Gastroesophageal sphincter (tissue), 4 donors: ENCODE results near the gene CERK. TPM values are rescaled to one million over a fixed set of nuclear protein-coding genes. Genes with fewer than 3 reads are reported as not detected.
A peak's percentile ranks its signal among the peaks of the same experiment; 100 is the strongest.

ENCODE experiments used
- ATAC-seq: fragments of 150-250 bp; one replicate; pipeline ENCODE4 v1.9.1; 2016; ENCODE audit warnings: mild to moderate bottlenecking, moderate library complexity
- H3K27ac ChIP-seq, 4 donors: fragments of 200-600 bp; sonication (generic) in 3 of 4; 1 replicate in 3 of 4; 2 replicates in 1 of 4; pipeline ENCODE4 v1.5.1; 2016 to 2019
- H3K27me3 ChIP-seq: fragments of 200-600 bp; sonication (generic); one replicate; pipeline ENCODE4 v1.5.1; 2019
- H3K36me3 ChIP-seq, 2 donors: fragments of 200-600 bp; sonication (generic); one replicate each; pipeline ENCODE4 v1.5.1; 2019; ENCODE audit warnings: control low read depth in 1 of 2
- H3K4me1 ChIP-seq, 3 donors: fragments of 200-600 bp; sonication (generic); 1 replicate in 2 of 3; 2 replicates in 1 of 3; pipeline ENCODE4 v1.5.1; 2016 to 2019; ENCODE audit warnings: control low read depth in 2 of 3
- H3K4me3 ChIP-seq, 2 donors: fragments of 200-600 bp; sonication (generic); one replicate each; pipeline ENCODE4 v1.5.1; 2019; ENCODE audit warnings: mild to moderate bottlenecking in 1 of 2, moderate library complexity in 1 of 2
- H3K9me3 ChIP-seq, 3 donors: fragments of 200-600 bp; sonication (generic); one replicate each; pipeline ENCODE4 v1.5.1; 2017 to 2019; ENCODE audit warnings: control low read depth in 2 of 3
- CTCF ChIP-seq, 4 experiments: fragments of 200-600 bp in 2 of 4; fragments of 450-650 bp in 2 of 4; sonication (generic) in 1 of 4; IDR thresholded peaks; one replicate each; pipeline ENCODE4 v1.5.1; 2017 to 2019; ENCODE audit warnings: antibody characterized with exemption in 4 of 4, mild to moderate bottlenecking in 2 of 4, moderate library complexity in 2 of 4
- EP300 ChIP-seq: sonication (generic); formaldehyde crosslinking; IDR thresholded peaks from one replicate; pipeline ENCODE4 v1.6.1; 2017; ENCODE audit warnings: antibody characterized with exemption, mild to moderate bottlenecking
- POLR2A ChIP-seq, 2 donors: fragments of 450-650 bp; IDR thresholded peaks; one replicate each; pipeline ENCODE4 v1.6.1; 2017; ENCODE audit warnings: antibody characterized with exemption in 2 of 2, mild to moderate bottlenecking in 2 of 2, moderate library complexity in 1 of 2
- POLR2AphosphoS5 ChIP-seq: sonication (generic); formaldehyde crosslinking; IDR thresholded peaks from one replicate; pipeline ENCODE4 v1.6.1; 2017; ENCODE audit warnings: antibody characterized with exemption
- WGBS, 2 donors: methylation state at CpG; one replicate each; pipeline ENCODE4 v1.1.5; 2018; ENCODE audit warnings: low coverage in 1 of 2; 5-methylcytosine and 5-hydroxymethylcytosine counted together
- total RNA-seq, 4 donors: library from RNA; depleted of rRNA; stranded (reverse); fragments of >200 nt; gene quantifications; one replicate each; pipeline ENCODE4 v1.1.0, GENCODE V29; 2016

The CERK gene
- total RNA-seq, 4 donors from 2014 or later, result 44.6 to 55.9 (median 45.6) TPM

GRCh38 chr22:46676881-46677280 is 61.2 kb downstream of the CERK start:
- Histone ChIP-seq H3K4me3 (no peak overlapping the region), H3K4me1 (peaks cover 0 to 23% (median 13%) of the 10 kb centered on the region in 3 donors), H3K9me3 (no peaks in the 10 kb centered on the region), H3K27me3 (no peaks in the 10 kb centered on the region), H3K27ac (no peak overlapping the region), H3K36me3 (peaks cover 0 to 58% of the 10 kb centered on the region in 2 donors)
- no peak for ATAC-seq
- WGBS, 2 donors, result 82% methylated on average over 7 of the region's 14 CpGs; no CpG with 5 or more reads in 1 of the 2 donors
- no peak for TF ChIP-seq EP300
- no peak for TF ChIP-seq CTCF (IDR thresholded peaks at IDR 0.05)
- no peak for TF ChIP-seq POLR2AphosphoS5
- TF ChIP-seq POLR2A (IDR thresholded peaks at IDR 0.05), result no peak

- TF ChIP-seq POLR2AphosphoS5 (no peak), CTCF (IDR thresholded peaks at IDR 0.05) (no peak), POLR2A (IDR thresholded peaks at IDR 0.05) (no peak), EP300 (no peak)
- no peak for ATAC-seq
- Histone ChIP-seq H3K36me3 (peaks cover 0 to 55% of the 10 kb centered on the region in 2 donors), H3K4me1 (peaks cover 0 to 23% (median 13%) of the 10 kb centered on the region in 3 donors), H3K9me3 (no peaks in the 10 kb centered on the region), H3K27me3 (no peaks in the 10 kb centered on the region), H3K4me3 (no peak overlapping the region), H3K27ac (no peak overlapping the region)
- WGBS, 2 donors, result no CpG with 5 or more reads among the region's 15 CpGs
Observed at GRCh38 chr22:46676479-46676878, 61.6 kb downstream of the CERK start.

- 96% methylated on average over 10 of the region's 16 CpGs; no CpG with 5 or more reads in 1 of the 2 donors for WGBS, 2 donors
- H3K27me3 ChIP-seq, result no peaks in the 10 kb centered on the region
- TF ChIP-seq POLR2AphosphoS5 (no peak), EP300 (no peak), CTCF (IDR thresholded peaks at IDR 0.05) (no peak), POLR2A (IDR thresholded peaks at IDR 0.05) (no peak)
- no peak for ATAC-seq
- H3K27ac ChIP-seq, result no peak overlapping the region
- H3K4me3 ChIP-seq, result no peak overlapping the region
- H3K9me3 ChIP-seq, result no peaks in the 10 kb centered on the region
- H3K4me1 ChIP-seq, result peaks cover 0 to 23% (median 13%) of the 10 kb centered on the region in 3 donors
- H3K36me3 ChIP-seq, result peaks cover 0 to 58% of the 10 kb centered on the region in 2 donors
Observed at GRCh38 chr22:46675938-46676337, 62.1 kb downstream of the CERK start.

GRCh38 chr22:46675479-46675878 is 62.6 kb downstream of the CERK start:
- no peak for ATAC-seq
- TF ChIP-seq CTCF (IDR thresholded peaks at IDR 0.05) (no peak), POLR2AphosphoS5 (no peak), POLR2A (IDR thresholded peaks at IDR 0.05) (no peak), EP300 (no peak)

GRCh38 chr22:46674906-46675305 is 63.1 kb downstream of the CERK start:
- peaks cover 0 to 68% of the 10 kb centered on the region in 2 donors for H3K36me3 ChIP-seq
- H3K27ac ChIP-seq, result peak overlapping the region in 3 of 4 donors; percentile 24 to 65 (median 51)
- no peaks in the 10 kb centered on the region for H3K9me3 ChIP-seq
- no peak overlapping the region for H3K4me3 ChIP-seq
- no peaks in the 10 kb centered on the region for H3K27me3 ChIP-seq
- no CpG with 5 or more reads among the region's 11 CpGs for WGBS, 2 donors
- ATAC-seq, result no peak
- TF ChIP-seq POLR2AphosphoS5 (no peak), POLR2A (IDR thresholded peaks at IDR 0.05) (no peak)
- H3K4me1 ChIP-seq, result peaks cover 0 to 19% (median 11%) of the 10 kb centered on the region in 3 donors

More at GRCh38 chr22:46675479-46675878, 62.6 kb downstream of the CERK start:
- 100% methylated on average over 4 of the region's 13 CpGs; no CpG with 5 or more reads in 1 of the 2 donors for WGBS, 2 donors
- H3K4me1 ChIP-seq, result peaks cover 0 to 23% (median 13%) of the 10 kb centered on the region in 3 donors
- H3K36me3 ChIP-seq, result peaks cover 0 to 62% of the 10 kb centered on the region in 2 donors
- no peaks in the 10 kb centered on the region for H3K27me3 ChIP-seq
- H3K4me3 ChIP-seq, result no peak overlapping the region
- H3K9me3 ChIP-seq, result no peaks in the 10 kb centered on the region
- H3K27ac ChIP-seq, result no peak overlapping the region
